Astrocyte (in vitro differentiated cells and primary cell): ENCODE data around the gene EFNA2. TPM values are rescaled to one million over a fixed set of nuclear protein-coding genes. Genes with fewer than 3 reads are reported as not detected.

Experiments
- DNase-seq: peaks from one replicate; pipeline ENCODE4 v3.0.0-alpha.2; 2010; ENCODE audit warnings: low read depth
- FAIRE-seq: peaks from 2 replicates; lab custom pipeline; 2011; peaks lifted over from hg19 to GRCh38; lab: Jason Lieb, UNC
- H2AFZ ChIP-seq: 2 replicates; pipeline ENCODE4 v1.6.0; 2012; ENCODE audit warnings: low read depth, low read length, inconsistent platforms
- H3K27ac ChIP-seq: 2 replicates; pipeline ENCODE4 v1.5.1; 2011; ENCODE audit warnings: low read depth, low read length, inconsistent platforms
- H3K27me3 ChIP-seq: 2 replicates; pipeline ENCODE4 v1.6.0; 2011; ENCODE audit warnings: low read length, inconsistent platforms; ENCODE audit not compliant: insufficient read depth
- H3K36me3 ChIP-seq: 2 replicates; pipeline ENCODE4 v1.5.1; 2011; ENCODE audit warnings: low read length, inconsistent platforms; ENCODE audit not compliant: insufficient read depth
- H3K4me1 ChIP-seq: 2 replicates; pipeline ENCODE4 v1.5.1; 2011; ENCODE audit warnings: low read length, inconsistent platforms; ENCODE audit not compliant: insufficient read depth
- H3K4me2 ChIP-seq: 2 replicates; pipeline ENCODE4 v1.6.0; 2012; ENCODE audit warnings: low read length, inconsistent platforms
- H3K4me3 ChIP-seq: 2 replicates; pipeline ENCODE4 v1.5.1; 2011; ENCODE audit warnings: low read depth, mild to moderate bottlenecking, low read length, inconsistent platforms; ENCODE audit not compliant: insufficient read depth
- H3K79me2 ChIP-seq: 2 replicates; pipeline ENCODE4 v1.6.0; 2012; ENCODE audit warnings: mild to moderate bottlenecking, low read length, inconsistent platforms; ENCODE audit not compliant: insufficient read depth
- H3K9ac ChIP-seq: 2 replicates; pipeline ENCODE4 v1.6.0; 2012; ENCODE audit warnings: mild to moderate bottlenecking, low read length, inconsistent platforms
- H3K9me3 ChIP-seq: 2 replicates; pipeline ENCODE4 v1.5.1; 2012; ENCODE audit warnings: low read depth, mild to moderate bottlenecking, low read length, inconsistent platforms; ENCODE audit not compliant: insufficient read depth
- H4K20me1 ChIP-seq: 2 replicates; pipeline ENCODE4 v1.6.0; 2012; ENCODE audit warnings: low read length, inconsistent platforms; ENCODE audit not compliant: insufficient read depth
- H3K27ac Mint-ChIP-seq: one replicate; pipeline ENCODE4 v1.8.0; 2021; ENCODE audit warnings: mild to moderate bottlenecking, mixed read lengths; ENCODE audit not compliant: unreplicated experiment
- H3K27me3 Mint-ChIP-seq: one replicate; pipeline ENCODE4 v1.8.0; 2021; ENCODE audit warnings: low read depth, mixed read lengths; ENCODE audit not compliant: unreplicated experiment
- H3K36me3 Mint-ChIP-seq: one replicate; pipeline ENCODE4 v1.8.0; 2021; ENCODE audit warnings: low read depth, mixed read lengths; ENCODE audit not compliant: unreplicated experiment
- H3K4me1 Mint-ChIP-seq: one replicate; pipeline ENCODE4 v1.8.0; 2021; ENCODE audit warnings: low read depth, mixed read lengths; ENCODE audit not compliant: unreplicated experiment
- H3K4me3 Mint-ChIP-seq: one replicate; pipeline ENCODE4 v1.8.0; 2021; ENCODE audit warnings: mild to moderate bottlenecking, moderate library complexity, mixed read lengths; ENCODE audit not compliant: unreplicated experiment
- H3K9me3 Mint-ChIP-seq: one replicate; pipeline ENCODE4 v1.8.0; 2021; ENCODE audit warnings: mild to moderate bottlenecking, mixed read lengths; ENCODE audit not compliant: unreplicated experiment
- CTCF ChIP-seq: IDR thresholded peaks from 2 replicates; pipeline ENCODE4 v1.5.1; 2011; ENCODE audit warnings: low read depth, mild to moderate bottlenecking, inconsistent platforms, low read length, moderate library complexity; ENCODE audit not compliant: insufficient read depth
- EZH2 ChIP-seq: IDR thresholded peaks from 2 replicates; pipeline ENCODE4 v1.6.1; 2012; ENCODE audit warnings: mild to moderate bottlenecking, low read length, inconsistent platforms; ENCODE audit not compliant: insufficient read depth
- total RNA-seq: library from RNA; stranded (reverse); gene quantifications from 2 replicates; pipeline ENCODE4 v1.2.1, GENCODE V29; 2021

EFNA2 gene
- total RNA-seq, 1 donor from 2014 or later, result 8.4 TPM

- Mint-ChIP-seq H3K4me3 (no peak overlapping the region), H3K27ac (no peak overlapping the region), H3K27me3 (peaks cover 6% of the 10 kb centered on the region), H3K9me3 (no peaks in the 10 kb centered on the region), H3K36me3 (no peaks in the 10 kb centered on the region), H3K4me1 (no peaks in the 10 kb centered on the region)
- Histone ChIP-seq H2AFZ (no peak overlapping the region), H3K27me3 (no peaks in the 10 kb centered on the region), H3K9me3 (no peaks in the 10 kb centered on the region), H3K4me3 (no peak overlapping the region), H4K20me1 (peaks cover 6% of the 10 kb centered on the region), H3K4me1 (no peaks in the 10 kb centered on the region), H3K79me2 (no peaks in the 10 kb centered on the region), H3K27ac (no peak overlapping the region), H3K36me3 (no peaks in the 10 kb centered on the region), H3K4me2 (no peak overlapping the region), H3K9ac (no peak overlapping the region)
- no peak for TF ChIP-seq CTCF
- no peak for TF ChIP-seq EZH2
- DNase-seq (no peak), FAIRE-seq (no peak)
Measured at GRCh38 chr19:1293782-1294604, 8.3 kb downstream of the EFNA2 start.

GRCh38 chr19:1294688-1295087, 9.0 kb downstream of the EFNA2 start:
- Histone ChIP-seq H3K4me2 (no peak overlapping the region), H3K36me3 (no peaks in the 10 kb centered on the region), H3K27me3 (no peaks in the 10 kb centered on the region), H2AFZ (no peak overlapping the region), H3K4me1 (no peaks in the 10 kb centered on the region), H3K4me3 (no peak overlapping the region), H3K27ac (no peak overlapping the region), H3K9me3 (no peaks in the 10 kb centered on the region), H4K20me1 (peaks cover 6% of the 10 kb centered on the region), H3K79me2 (no peaks in the 10 kb centered on the region), H3K9ac (no peak overlapping the region)
- H3K27ac Mint-ChIP-seq, result no peak overlapping the region
- H3K27me3 Mint-ChIP-seq, result peaks cover 6% of the 10 kb centered on the region
- H3K36me3 Mint-ChIP-seq, result no peaks in the 10 kb centered on the region
- no peak for DNase-seq
- H3K4me1 Mint-ChIP-seq, result no peaks in the 10 kb centered on the region
- no peaks in the 10 kb centered on the region for H3K9me3 Mint-ChIP-seq
- no peak for FAIRE-seq
- TF ChIP-seq CTCF (no peak), EZH2 (no peak)
- H3K4me3 Mint-ChIP-seq, result no peak overlapping the region
